GM10248 (cell line): Measurements from ENCODE around the gene DKK3.

Experiments used
- CTCF ChIA-PET: fragments of 300-600 bp; sonication (Branson Sonifier 250); formaldehyde crosslinking; extraction: SDS; loops from one replicate; lab custom pipeline; 2021; ENCODE audit warnings: antibody characterized with exemption; lab: Yijun Ruan, JAX
- POLR2A ChIA-PET: fragments of 350-650 bp; sonication (Branson Sonifier 250); formaldehyde crosslinking; extraction: SDS; loops from one replicate; lab custom pipeline; 2020; ENCODE audit warnings: antibody characterized with exemption; lab: Yijun Ruan, JAX
- DNase-seq: peaks from one replicate; pipeline ENCODE4 v3.0.0; 2012; ENCODE audit errors: extremely low spot score
- CTCF ChIP-seq: IDR thresholded peaks from 2 replicates; pipeline ENCODE4 v1.5.1; 2012; ENCODE audit warnings: mild to moderate bottlenecking, low read depth; ENCODE audit errors: extremely low read depth, missing control alignments, control extremely low read depth

Gene DKK3

DNA sequence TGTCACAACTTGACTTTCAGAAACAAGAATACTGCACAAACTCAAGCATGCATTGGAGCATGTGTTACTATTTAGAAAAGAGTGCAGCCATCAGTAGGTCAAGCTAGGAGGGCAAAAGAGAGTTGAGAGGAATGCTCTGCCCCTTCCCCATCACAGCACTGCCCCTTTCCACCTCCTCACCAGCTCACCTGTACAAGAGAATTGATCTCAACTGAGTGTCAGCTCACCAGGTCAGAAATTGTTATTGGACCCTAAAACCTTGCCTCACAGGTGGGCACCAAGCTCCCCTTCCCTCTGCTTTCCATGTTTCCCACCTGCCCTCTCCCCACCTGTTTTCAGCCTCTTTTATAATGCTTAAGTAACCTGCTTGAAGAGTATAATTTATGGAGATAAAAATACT is 48.8 kb downstream of the DKK3 start:
- DNase-seq: no peak
- POLR2A ChIA-PET: interaction anchor here (0.6 kb wide), 1 partner anchor 1167 kb away, joined by 3 read pairs; no protein-coding TSS in a partner anchor
- CTCF ChIA-PET: interaction anchor here (1.1 to 2.7 kb wide), 4 partner anchors 8 to 19 kb away, joined by 3 to 16 read pairs (median 8); no protein-coding TSS in a partner anchor
- TF ChIP-seq CTCF: no peak

DNA sequence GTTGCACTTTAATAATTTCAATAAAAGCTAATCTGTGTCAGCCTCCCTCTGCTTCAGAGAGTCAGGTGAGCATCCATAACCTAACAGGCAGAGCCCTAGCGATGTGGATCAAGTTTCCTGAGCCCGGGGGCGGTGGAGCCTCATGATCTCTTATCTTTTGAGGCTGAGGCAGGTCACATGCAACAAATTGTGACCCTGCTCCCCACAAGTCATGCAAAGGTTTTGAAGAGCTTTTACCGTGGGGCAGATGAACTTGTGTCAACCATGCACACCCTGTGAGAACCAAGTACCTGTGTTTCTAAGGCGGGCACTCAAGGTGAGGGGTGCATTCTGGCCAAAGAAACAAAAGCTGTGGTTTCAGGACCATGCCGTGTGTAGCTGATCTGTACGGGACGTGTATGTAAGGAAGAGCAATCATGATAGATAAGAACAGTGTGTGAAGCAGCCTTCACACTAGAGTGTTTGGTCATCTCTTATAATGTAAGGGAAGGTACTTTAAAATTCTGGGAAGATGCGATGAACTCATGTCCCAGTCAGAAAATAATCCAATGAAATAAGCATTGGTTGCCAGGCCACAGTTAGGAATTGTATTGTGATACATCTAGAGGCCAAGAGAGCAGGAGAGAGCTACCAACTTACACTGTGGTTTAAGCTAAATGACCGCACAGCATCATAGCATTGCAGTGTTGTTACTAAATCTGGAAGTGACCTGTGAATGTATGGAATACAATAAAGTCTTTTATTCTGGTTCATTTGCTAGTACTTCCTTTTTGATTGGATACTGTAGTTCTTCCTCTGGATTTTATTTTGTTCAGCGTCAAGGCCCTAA is 49.8 kb downstream of the DKK3 start:
- TF ChIP-seq CTCF: no peak
- DNase-seq: no peak
- CTCF ChIA-PET: interaction anchor here (1.0 to 2.7 kb wide), 5 partner anchors 9 to 27 kb away, joined by 3 to 16 read pairs (median 4); no protein-coding TSS in a partner anchor
- POLR2A ChIA-PET: no interaction called here

- TF ChIP-seq CTCF: no peak
- DNase-seq: no peak
- POLR2A ChIA-PET: no interaction called here
- CTCF ChIA-PET: interaction anchor here (1.4 to 3.9 kb wide), 2 partner anchors 11 to 13 kb away, joined by 3 to 25 read pairs; no protein-coding TSS in a partner anchor
Observed at GRCh38 chr11:11956006-11956405, 52.4 kb downstream of the DKK3 start.

DNA sequence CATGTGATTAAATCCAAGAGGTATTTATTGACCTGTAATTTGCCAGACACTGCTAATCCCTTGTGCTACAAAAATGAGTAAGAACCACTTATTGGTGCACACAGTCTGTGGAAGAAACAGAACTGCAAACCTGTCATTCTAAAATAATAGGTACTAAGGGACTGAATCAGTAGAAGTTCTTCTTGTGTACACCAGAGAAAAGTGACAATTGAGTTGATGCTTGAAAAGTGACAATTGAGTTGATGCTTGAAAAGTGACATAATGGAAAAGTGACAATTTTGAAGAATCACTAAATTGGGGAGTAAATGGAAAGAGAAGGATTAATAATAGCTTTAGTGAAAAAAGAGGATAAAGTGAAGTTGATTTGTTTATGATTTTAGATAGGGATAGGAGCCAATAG is 56.4 kb downstream of the DKK3 start:
- no peak for TF ChIP-seq CTCF
- ChIA-PET POLR2A (no interaction called here), CTCF (no interaction called here)
- no peak for DNase-seq

- POLR2A ChIA-PET: no interaction called here
- no peak for DNase-seq
- TF ChIP-seq CTCF: no peak
- CTCF ChIA-PET: interaction anchor here (1.1 kb wide), 1 partner anchor 18 kb away, joined by 3 read pairs; no protein-coding TSS in a partner anchor
Observed at GRCh38 chr11:11949482-11949881, 58.9 kb downstream of the DKK3 start.

DNA sequence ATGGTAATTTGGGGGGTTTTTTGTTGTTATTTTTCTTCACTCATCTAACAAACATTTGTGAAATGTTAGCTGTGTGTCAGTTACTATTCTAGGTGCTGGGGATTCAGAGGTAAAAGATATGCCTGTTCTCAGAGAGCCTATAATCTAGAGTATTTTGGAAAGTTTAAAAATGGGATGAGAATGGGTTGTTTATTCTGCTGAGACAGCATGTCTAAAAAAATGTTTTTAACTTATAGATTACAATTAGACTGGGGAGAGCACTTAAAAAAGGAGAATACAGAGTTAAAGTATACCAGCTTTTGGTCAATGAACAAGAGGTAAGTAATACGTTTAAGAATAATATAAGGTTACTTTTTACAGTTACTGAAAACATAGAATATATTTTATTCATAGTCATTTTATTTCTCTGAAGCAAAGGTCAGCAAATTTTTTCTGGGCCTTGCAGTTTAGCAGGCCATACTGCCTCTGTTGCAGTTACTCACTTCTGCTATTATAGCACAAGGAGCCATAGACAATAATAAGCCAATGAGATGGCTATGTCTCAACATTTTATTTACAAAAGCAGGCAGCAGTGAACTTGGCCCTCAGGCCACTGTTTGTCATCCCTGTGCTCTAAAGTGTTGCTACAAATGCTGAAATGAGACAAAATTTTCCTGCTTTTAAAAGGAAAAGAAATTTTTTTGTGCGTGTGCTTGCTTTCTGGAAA is 60.0 kb downstream of the DKK3 start:
- TF ChIP-seq CTCF: no peak
- POLR2A ChIA-PET: no interaction called here
- DNase-seq: no peak
- CTCF ChIA-PET: interaction anchor here (1.1 to 2.9 kb wide), 5 partner anchors 11 to 96 kb away, joined by 3 to 16 read pairs (median 5); no protein-coding TSS in a partner anchor
